NB4 (cell line): ENCODE measurements around the gene TIPRL.

Source experiments
- POLR2A ChIP-seq: IDR thresholded peaks from 2 replicates; pipeline ENCODE4 v1.6.1; 2011; ENCODE audit warnings: mild to moderate bottlenecking; ENCODE audit not compliant: insufficient read length; ENCODE audit errors: extremely low read depth
- TF ChIP-seq, protein P1 (sequence below): IDR thresholded peaks from one replicate; pipeline ENCODE4 v1.5.1; 2012; ENCODE audit warnings: low read depth, low read length
- TF ChIP-seq, protein P2 (sequence below): IDR thresholded peaks from 2 replicates; pipeline ENCODE4 v1.6.1; 2011; ENCODE audit warnings: low read depth, low read length

DNA sequence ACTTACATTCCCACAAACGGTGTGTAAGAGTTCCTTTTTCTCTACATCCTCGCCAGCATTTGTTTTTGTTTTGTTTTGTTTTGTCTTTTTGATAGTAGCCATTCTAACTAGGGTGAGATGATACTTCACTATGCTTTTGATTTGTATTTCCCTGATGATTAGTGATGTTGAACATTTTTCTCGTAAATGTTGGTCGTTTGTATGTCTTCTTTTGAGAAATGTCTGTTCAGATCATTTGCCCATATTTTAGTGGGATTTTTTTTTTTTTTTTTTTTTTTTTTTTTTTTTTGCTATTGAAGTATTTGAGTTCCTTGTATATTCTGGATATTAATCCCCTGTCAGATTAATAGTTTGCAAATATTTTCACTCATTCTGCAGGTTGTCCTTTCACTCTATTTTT lies 22.9 kb upstream of the TIPRL start:
- no peak for TF ChIP-seq POLR2A
- TF ChIP-seq, protein P1, sequence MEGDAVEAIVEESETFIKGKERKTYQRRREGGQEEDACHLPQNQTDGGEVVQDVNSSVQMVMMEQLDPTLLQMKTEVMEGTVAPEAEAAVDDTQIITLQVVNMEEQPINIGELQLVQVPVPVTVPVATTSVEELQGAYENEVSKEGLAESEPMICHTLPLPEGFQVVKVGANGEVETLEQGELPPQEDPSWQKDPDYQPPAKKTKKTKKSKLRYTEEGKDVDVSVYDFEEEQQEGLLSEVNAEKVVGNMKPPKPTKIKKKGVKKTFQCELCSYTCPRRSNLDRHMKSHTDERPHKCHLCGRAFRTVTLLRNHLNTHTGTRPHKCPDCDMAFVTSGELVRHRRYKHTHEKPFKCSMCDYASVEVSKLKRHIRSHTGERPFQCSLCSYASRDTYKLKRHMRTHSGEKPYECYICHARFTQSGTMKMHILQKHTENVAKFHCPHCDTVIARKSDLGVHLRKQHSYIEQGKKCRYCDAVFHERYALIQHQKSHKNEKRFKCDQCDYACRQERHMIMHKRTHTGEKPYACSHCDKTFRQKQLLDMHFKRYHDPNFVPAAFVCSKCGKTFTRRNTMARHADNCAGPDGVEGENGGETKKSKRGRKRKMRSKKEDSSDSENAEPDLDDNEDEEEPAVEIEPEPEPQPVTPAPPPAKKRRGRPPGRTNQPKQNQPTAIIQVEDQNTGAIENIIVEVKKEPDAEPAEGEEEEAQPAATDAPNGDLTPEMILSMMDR, result no peak
- TF ChIP-seq, protein P2, sequence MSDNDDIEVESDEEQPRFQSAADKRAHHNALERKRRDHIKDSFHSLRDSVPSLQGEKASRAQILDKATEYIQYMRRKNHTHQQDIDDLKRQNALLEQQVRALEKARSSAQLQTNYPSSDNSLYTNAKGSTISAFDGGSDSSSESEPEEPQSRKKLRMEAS, result no peak
